Measurements from ENCODE around the gene KLF15.

DNA sequence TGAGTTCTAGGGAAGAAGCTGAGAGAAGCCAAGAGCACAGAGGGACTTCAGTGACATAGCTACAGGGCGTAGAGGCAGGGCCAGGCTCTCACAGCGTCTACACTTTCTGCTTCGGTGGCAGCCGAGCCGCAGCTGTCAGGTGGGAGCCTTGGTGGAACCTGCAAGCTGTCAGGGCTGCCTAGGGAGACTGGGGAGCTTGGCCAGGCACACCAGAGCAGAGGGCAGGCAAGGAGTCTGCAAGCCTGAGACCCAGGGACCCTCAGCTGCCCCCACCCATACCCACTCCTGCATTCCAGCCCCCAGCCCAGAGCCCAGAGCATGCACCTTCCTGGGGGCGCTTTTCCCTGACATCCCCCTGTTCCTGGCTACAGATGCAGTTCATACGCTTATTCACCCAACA is 13.4 kb upstream of the KLF15 start:
- TF ChIP-seq GATA3 (IDR thresholded peaks at IDR 0.05; ENCODE audit: low read depth, low read length) (no peak), GATA2 (IDR thresholded peaks at IDR 0.05; ENCODE audit: low read depth, low read length) (no peak)
